Panc1 (cell line): ENCODE measurements around the gene PPM1M. TPM values are rescaled to one million over a fixed set of nuclear protein-coding genes. Genes with fewer than 3 reads are reported as not detected.

Source experiments
- ATAC-seq: fragments of 200-7000 bp; cut with Tn5 transposase; 2 replicates; pipeline ENCODE4 v1.9.1; 2020; ENCODE audit warnings: mild to moderate bottlenecking, moderate library complexity
- BruUV-seq: library from RNA; stranded (reverse); fragments of 400-500 nt; replicated peaks from 2 replicates; lab custom pipeline; 2021; lab: Mats Ljungman, UMichigan
- CTCF ChIA-PET: fragments of 300-600 bp; sonication (Branson Sonifier 250); formaldehyde crosslinking; loops from one replicate; lab custom pipeline; 2022; ENCODE audit warnings: antibody characterized with exemption; lab: Charles Lee
- POLR2A ChIA-PET: fragments of 300-600 bp; sonication (Branson Sonifier 250); formaldehyde crosslinking; loops from one replicate; lab custom pipeline; 2022; ENCODE audit warnings: antibody characterized with exemption; lab: Charles Lee
- DNase-seq: peaks from one replicate; pipeline ENCODE4 v3.0.0-alpha.2; 2010; ENCODE audit warnings: low read depth, low spot score
- H3K27ac ChIP-seq: 2 replicates; pipeline ENCODE4 v1.5.1; 2011; ENCODE audit warnings: mild to moderate bottlenecking, low read length, inconsistent platforms
- H3K27me3 ChIP-seq: fragments of 200-500 bp; sonication (Bioruptor generic); 2 replicates; pipeline ENCODE4 v1.6.0; 2014; ENCODE audit warnings: low read length, inconsistent platforms; ENCODE audit not compliant: control insufficient read depth, insufficient read depth
- H3K36me3 ChIP-seq: fragments of 200-500 bp; sonication (Bioruptor generic); 2 replicates; pipeline ENCODE4 v1.5.1; 2014; ENCODE audit warnings: inconsistent platforms, mild to moderate bottlenecking, low read length, moderate library complexity; ENCODE audit not compliant: control insufficient read depth, insufficient read depth
- H3K4me1 ChIP-seq: 2 replicates; pipeline ENCODE4 v1.5.1; 2011; ENCODE audit warnings: inconsistent platforms, mild to moderate bottlenecking, low read length, moderate library complexity; ENCODE audit not compliant: control insufficient read depth, insufficient read depth
- H3K4me3 ChIP-seq, 2 experiments: 2 replicates each; pipeline ENCODE4 v1.5.1; 2011 to 2012; ENCODE audit warnings: low read depth in 2 of 2, low read length in 2 of 2, mild to moderate bottlenecking in 2 of 2, inconsistent platforms in 1 of 2, moderate library complexity in 1 of 2
- H3K9me3 ChIP-seq: fragments of 200-500 bp; sonication (Bioruptor generic); 2 replicates; pipeline ENCODE4 v1.5.1; 2014; ENCODE audit warnings: low read depth, mild to moderate bottlenecking, inconsistent platforms, low read length, moderate library complexity; ENCODE audit not compliant: control insufficient read depth, insufficient read depth
- POLR2AphosphoS5 ChIP-seq: IDR thresholded peaks from 2 replicates; pipeline ENCODE4 v1.6.1; 2012; ENCODE audit warnings: mild to moderate bottlenecking, low read depth, low read length, moderate library complexity
- SIN3A ChIP-seq: IDR thresholded peaks from 2 replicates; pipeline ENCODE4 v1.6.1; 2012; ENCODE audit warnings: low read depth, mild to moderate bottlenecking, low read length, moderate library complexity, borderline replicate concordance; ENCODE audit not compliant: insufficient read depth
- TCF7L2 ChIP-seq: IDR thresholded peaks from 2 replicates; pipeline ENCODE4 v1.6.1; 2011; ENCODE audit warnings: mild to moderate bottlenecking, low read depth, low read length, inconsistent platforms
- in situ Hi-C: cut with HindIII; loops from 2 replicates; pipeline ENCODE4 v1.10.0; 2016; ENCODE audit warnings: low sequenced_read_pairs, low pct_unique_long_range_greater_than_20kb
- intact Hi-C: fragments of 100-400 bp; cut with micrococcal nuclease; formaldehyde crosslinking; loops from one replicate; pipeline ENCODE4 v1.10.0; 2022; ENCODE audit not compliant: unreplicated experiment
- total RNA-seq: library from RNA; stranded (reverse); gene quantifications from one replicate; pipeline ENCODE4 v1.2.1, GENCODE V29; 2021; ENCODE audit not compliant: unreplicated experiment
- TF ChIP-seq, protein P1 (sequence below): fragments of 450-650 bp; IDR thresholded peaks from 2 replicates; pipeline ENCODE4 v1.5.1; 2017; ENCODE audit warnings: mild to moderate bottlenecking
- TF ChIP-seq, protein P2 (sequence below), 2 experiments: IDR thresholded peaks; 2 replicates each; pipeline ENCODE4 v1.6.1; 2011 to 2012; ENCODE audit warnings: low read depth in 2 of 2, control low read depth in 1 of 2, low read length in 1 of 2, mild to moderate bottlenecking in 1 of 2, moderate library complexity in 1 of 2; ENCODE audit not compliant: insufficient read depth in 1 of 2

Gene PPM1M
- total RNA-seq, 1 experiment from 2014 or later = 9.7 TPM

- ChIA-PET POLR2A (no interaction called here), CTCF (interaction anchor here (0.7 to 1.4 kb wide), 2 partner anchors 18 to 29 kb away, joined by 3 read pairs; no protein-coding TSS in a partner anchor)
- H3K4me3 ChIP-seq = no peak overlapping the region
- no peak for DNase-seq
- no peaks in the 10 kb centered on the region for H3K27me3 ChIP-seq
- no peaks in the 10 kb centered on the region for H3K9me3 ChIP-seq
- no peak for ATAC-seq
- no TSS peak for BruUV-seq
- no peak overlapping the region for H3K27ac ChIP-seq
- no peaks in the 10 kb centered on the region; the same call in none of the 2 replicates for H3K4me1 ChIP-seq
- in situ Hi-C loops = no loop called here
- TF ChIP-seq, protein P1, sequence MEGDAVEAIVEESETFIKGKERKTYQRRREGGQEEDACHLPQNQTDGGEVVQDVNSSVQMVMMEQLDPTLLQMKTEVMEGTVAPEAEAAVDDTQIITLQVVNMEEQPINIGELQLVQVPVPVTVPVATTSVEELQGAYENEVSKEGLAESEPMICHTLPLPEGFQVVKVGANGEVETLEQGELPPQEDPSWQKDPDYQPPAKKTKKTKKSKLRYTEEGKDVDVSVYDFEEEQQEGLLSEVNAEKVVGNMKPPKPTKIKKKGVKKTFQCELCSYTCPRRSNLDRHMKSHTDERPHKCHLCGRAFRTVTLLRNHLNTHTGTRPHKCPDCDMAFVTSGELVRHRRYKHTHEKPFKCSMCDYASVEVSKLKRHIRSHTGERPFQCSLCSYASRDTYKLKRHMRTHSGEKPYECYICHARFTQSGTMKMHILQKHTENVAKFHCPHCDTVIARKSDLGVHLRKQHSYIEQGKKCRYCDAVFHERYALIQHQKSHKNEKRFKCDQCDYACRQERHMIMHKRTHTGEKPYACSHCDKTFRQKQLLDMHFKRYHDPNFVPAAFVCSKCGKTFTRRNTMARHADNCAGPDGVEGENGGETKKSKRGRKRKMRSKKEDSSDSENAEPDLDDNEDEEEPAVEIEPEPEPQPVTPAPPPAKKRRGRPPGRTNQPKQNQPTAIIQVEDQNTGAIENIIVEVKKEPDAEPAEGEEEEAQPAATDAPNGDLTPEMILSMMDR = no peak
- TF ChIP-seq POLR2AphosphoS5 = no peak
- TF ChIP-seq, protein P2, sequence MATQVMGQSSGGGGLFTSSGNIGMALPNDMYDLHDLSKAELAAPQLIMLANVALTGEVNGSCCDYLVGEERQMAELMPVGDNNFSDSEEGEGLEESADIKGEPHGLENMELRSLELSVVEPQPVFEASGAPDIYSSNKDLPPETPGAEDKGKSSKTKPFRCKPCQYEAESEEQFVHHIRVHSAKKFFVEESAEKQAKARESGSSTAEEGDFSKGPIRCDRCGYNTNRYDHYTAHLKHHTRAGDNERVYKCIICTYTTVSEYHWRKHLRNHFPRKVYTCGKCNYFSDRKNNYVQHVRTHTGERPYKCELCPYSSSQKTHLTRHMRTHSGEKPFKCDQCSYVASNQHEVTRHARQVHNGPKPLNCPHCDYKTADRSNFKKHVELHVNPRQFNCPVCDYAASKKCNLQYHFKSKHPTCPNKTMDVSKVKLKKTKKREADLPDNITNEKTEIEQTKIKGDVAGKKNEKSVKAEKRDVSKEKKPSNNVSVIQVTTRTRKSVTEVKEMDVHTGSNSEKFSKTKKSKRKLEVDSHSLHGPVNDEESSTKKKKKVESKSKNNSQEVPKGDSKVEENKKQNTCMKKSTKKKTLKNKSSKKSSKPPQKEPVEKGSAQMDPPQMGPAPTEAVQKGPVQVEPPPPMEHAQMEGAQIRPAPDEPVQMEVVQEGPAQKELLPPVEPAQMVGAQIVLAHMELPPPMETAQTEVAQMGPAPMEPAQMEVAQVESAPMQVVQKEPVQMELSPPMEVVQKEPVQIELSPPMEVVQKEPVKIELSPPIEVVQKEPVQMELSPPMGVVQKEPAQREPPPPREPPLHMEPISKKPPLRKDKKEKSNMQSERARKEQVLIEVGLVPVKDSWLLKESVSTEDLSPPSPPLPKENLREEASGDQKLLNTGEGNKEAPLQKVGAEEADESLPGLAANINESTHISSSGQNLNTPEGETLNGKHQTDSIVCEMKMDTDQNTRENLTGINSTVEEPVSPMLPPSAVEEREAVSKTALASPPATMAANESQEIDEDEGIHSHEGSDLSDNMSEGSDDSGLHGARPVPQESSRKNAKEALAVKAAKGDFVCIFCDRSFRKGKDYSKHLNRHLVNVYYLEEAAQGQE (IDR thresholded peaks at IDR 0.05; ENCODE audit: insufficient read depth in 1 of 2, low read depth in 2 of 2, low read length in 1 of 2) = no peak
- H3K36me3 ChIP-seq = no peaks in the 10 kb centered on the region
- intact Hi-C loops = no loop called here
Measured at GRCh38 chr3:52248816-52249547, 3.4 kb downstream of the PPM1M start.

- ATAC-seq (no peak), DNase-seq (no peak)
- ChIA-PET POLR2A (no interaction called here), CTCF (interaction anchor here (1.4 kb wide), 1 partner anchor 30 kb away, joined by 3 read pairs; no protein-coding TSS in a partner anchor)
- TF ChIP-seq, protein P1 = no peak
- TF ChIP-seq TCF7L2 (no peak), SIN3A (no peak), POLR2AphosphoS5 (no peak; the same call in 1 of the 2 replicates)
- TF ChIP-seq, protein P2 (IDR thresholded peaks at IDR 0.05; ENCODE audit: insufficient read depth in 1 of 2, low read depth in 2 of 2, low read length in 1 of 2) = no peak
- no peak overlapping the region for H3K27ac ChIP-seq
- H3K27me3 ChIP-seq = no peaks in the 10 kb centered on the region
- no peak overlapping the region for H3K4me3 ChIP-seq
- H3K4me1 ChIP-seq = no peaks in the 10 kb centered on the region; the same call in 1 of the 2 replicates
- no TSS peak for BruUV-seq
- H3K9me3 ChIP-seq = no peaks in the 10 kb centered on the region
- intact Hi-C loops = no loop called here
- in situ Hi-C loops = no loop called here
- H3K36me3 ChIP-seq = peaks cover 4% of the 10 kb centered on the region
Measured at GRCh38 chr3:52249683-52250082, 4.1 kb downstream of the PPM1M start.
